ENCODE data around the gene PLXNA4.

DNA sequence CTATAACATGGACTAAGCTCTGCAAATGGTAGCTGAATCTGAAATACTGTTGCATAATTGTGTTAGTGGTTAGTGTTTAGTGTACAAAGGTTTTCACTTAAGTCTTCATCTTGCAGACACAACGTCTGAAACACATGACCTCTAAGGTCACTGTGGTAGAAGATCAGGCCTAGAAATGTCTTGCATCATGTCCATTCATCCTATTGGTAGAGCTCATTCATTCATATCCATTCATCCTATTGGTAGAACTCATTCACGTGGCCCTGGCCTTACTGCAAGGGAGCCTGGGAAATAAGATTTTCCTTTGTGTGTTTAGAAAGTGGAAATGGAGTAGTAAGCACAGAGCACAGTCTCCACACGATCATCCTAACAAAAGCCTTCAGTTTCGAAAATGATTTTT is 485.8 kb downstream of the PLXNA4 start:
- TF ChIP-seq POLR2A (IDR thresholded peaks at IDR 0.05) (no peak), EP300 (IDR thresholded peaks at IDR 0.05) (no peak)
- TF ChIP-seq, protein P1, sequence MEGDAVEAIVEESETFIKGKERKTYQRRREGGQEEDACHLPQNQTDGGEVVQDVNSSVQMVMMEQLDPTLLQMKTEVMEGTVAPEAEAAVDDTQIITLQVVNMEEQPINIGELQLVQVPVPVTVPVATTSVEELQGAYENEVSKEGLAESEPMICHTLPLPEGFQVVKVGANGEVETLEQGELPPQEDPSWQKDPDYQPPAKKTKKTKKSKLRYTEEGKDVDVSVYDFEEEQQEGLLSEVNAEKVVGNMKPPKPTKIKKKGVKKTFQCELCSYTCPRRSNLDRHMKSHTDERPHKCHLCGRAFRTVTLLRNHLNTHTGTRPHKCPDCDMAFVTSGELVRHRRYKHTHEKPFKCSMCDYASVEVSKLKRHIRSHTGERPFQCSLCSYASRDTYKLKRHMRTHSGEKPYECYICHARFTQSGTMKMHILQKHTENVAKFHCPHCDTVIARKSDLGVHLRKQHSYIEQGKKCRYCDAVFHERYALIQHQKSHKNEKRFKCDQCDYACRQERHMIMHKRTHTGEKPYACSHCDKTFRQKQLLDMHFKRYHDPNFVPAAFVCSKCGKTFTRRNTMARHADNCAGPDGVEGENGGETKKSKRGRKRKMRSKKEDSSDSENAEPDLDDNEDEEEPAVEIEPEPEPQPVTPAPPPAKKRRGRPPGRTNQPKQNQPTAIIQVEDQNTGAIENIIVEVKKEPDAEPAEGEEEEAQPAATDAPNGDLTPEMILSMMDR (IDR thresholded peaks at IDR 0.05): no peak

Data from gastroesophageal sphincter (tissue), 3 donors.